GM12878 (cell line): ENCODE measurements around the gene KDM4C.

Experiments
- ATF2 ChIP-seq: IDR thresholded peaks from 2 replicates; pipeline ENCODE4 v1.6.1; 2012; ENCODE audit warnings: low read length, inconsistent platforms
- ESRRA ChIP-seq: IDR thresholded peaks from 2 replicates; pipeline ENCODE4 v1.6.1; 2012; ENCODE audit warnings: mild to moderate bottlenecking, low read length, improper control_type of control experiment
- FOS ChIP-seq: IDR thresholded peaks from 3 replicates; pipeline ENCODE4 v1.6.1; 2011; ENCODE audit warnings: borderline replicate concordance; ENCODE audit not compliant: insufficient read length; ENCODE audit errors: extremely low read depth
- IRF4 ChIP-seq: IDR thresholded peaks from 2 replicates; pipeline ENCODE4 v1.6.1; 2011; ENCODE audit warnings: low read depth, low read length
- MTA3 ChIP-seq: IDR thresholded peaks from 2 replicates; pipeline ENCODE4 v1.6.1; 2012; ENCODE audit warnings: low read length, inconsistent platforms, borderline replicate concordance
- POLR2A ChIP-seq: IDR thresholded peaks from 2 replicates; pipeline ENCODE4 v1.6.1; 2011; ENCODE audit warnings: low read depth, mild to moderate bottlenecking, low read length
- RAD21 ChIP-seq: IDR thresholded peaks from 2 replicates; pipeline ENCODE4 v1.6.1; 2011; ENCODE audit warnings: mild to moderate bottlenecking, low read depth, low read length, moderate library complexity; ENCODE audit not compliant: insufficient read depth
- SUZ12 ChIP-seq: fragments of 200-600 bp; sonication (generic); IDR thresholded peaks from one replicate; pipeline ENCODE4 v1.6.1; 2018; ENCODE audit warnings: antibody characterized with exemption, mild to moderate bottlenecking; ENCODE audit not compliant: unreplicated experiment
- TAF1 ChIP-seq: IDR thresholded peaks from 2 replicates; pipeline ENCODE4 v1.6.1; 2011; ENCODE audit warnings: mild to moderate bottlenecking, low read depth, low read length, borderline replicate concordance
- ZNF274 ChIP-seq: IDR thresholded peaks from one replicate; pipeline ENCODE4 v1.8.0; 2011; ENCODE audit not compliant: insufficient read length, insufficient read depth
- ZNF384 ChIP-seq: IDR thresholded peaks from 2 replicates; pipeline ENCODE4 v1.6.1; 2012; ENCODE audit warnings: low read depth, mild to moderate bottlenecking, low read length, improper control_type of control experiment, borderline replicate concordance
- TF ChIP-seq, protein P1 (sequence below), 3 experiments: IDR thresholded peaks in 2 of 3; conservative IDR thresholded peaks in 1 of 3; 2 replicates each; pipeline ENCODE4 v1.5.1; 2011; ENCODE audit warnings: low read depth in 3 of 3, low read length in 3 of 3, mild to moderate bottlenecking in 3 of 3, control low read depth in 2 of 3, moderate library complexity in 2 of 3, inconsistent platforms in 1 of 3, mixed read lengths in 1 of 3; ENCODE audit not compliant: control insufficient read depth in 2 of 3, insufficient read depth in 1 of 3; ENCODE audit errors: extremely low read depth in 1 of 3
- TF ChIP-seq, protein P2 (sequence below): IDR thresholded peaks from 2 replicates; pipeline ENCODE4 v1.6.1; 2012; ENCODE audit warnings: mild to moderate bottlenecking, low read depth, low read length

GRCh38 chr9:7042124-7042523 is 284.4 kb downstream of the KDM4C start:
- TF ChIP-seq FOS (no peak), MTA3 (no peak), ATF2 (no peak), RAD21 (no peak), IRF4 (no peak), ZNF274 (no peak), SUZ12 (no peak), ESRRA (no peak), POLR2A (no peak), TAF1 (no peak), ZNF384 (no peak)
- TF ChIP-seq, protein P1, sequence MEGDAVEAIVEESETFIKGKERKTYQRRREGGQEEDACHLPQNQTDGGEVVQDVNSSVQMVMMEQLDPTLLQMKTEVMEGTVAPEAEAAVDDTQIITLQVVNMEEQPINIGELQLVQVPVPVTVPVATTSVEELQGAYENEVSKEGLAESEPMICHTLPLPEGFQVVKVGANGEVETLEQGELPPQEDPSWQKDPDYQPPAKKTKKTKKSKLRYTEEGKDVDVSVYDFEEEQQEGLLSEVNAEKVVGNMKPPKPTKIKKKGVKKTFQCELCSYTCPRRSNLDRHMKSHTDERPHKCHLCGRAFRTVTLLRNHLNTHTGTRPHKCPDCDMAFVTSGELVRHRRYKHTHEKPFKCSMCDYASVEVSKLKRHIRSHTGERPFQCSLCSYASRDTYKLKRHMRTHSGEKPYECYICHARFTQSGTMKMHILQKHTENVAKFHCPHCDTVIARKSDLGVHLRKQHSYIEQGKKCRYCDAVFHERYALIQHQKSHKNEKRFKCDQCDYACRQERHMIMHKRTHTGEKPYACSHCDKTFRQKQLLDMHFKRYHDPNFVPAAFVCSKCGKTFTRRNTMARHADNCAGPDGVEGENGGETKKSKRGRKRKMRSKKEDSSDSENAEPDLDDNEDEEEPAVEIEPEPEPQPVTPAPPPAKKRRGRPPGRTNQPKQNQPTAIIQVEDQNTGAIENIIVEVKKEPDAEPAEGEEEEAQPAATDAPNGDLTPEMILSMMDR (IDR thresholded peaks at IDR 0.05 in 2 of 3, conservative IDR thresholded peaks at IDR 0.05 in 1 of 3; ENCODE audit: control insufficient read depth in 2 of 3, extremely low read depth in 1 of 3, insufficient read depth in 1 of 3, low read depth in 3 of 3, low read length in 3 of 3) = no peak
- TF ChIP-seq, protein P2, sequence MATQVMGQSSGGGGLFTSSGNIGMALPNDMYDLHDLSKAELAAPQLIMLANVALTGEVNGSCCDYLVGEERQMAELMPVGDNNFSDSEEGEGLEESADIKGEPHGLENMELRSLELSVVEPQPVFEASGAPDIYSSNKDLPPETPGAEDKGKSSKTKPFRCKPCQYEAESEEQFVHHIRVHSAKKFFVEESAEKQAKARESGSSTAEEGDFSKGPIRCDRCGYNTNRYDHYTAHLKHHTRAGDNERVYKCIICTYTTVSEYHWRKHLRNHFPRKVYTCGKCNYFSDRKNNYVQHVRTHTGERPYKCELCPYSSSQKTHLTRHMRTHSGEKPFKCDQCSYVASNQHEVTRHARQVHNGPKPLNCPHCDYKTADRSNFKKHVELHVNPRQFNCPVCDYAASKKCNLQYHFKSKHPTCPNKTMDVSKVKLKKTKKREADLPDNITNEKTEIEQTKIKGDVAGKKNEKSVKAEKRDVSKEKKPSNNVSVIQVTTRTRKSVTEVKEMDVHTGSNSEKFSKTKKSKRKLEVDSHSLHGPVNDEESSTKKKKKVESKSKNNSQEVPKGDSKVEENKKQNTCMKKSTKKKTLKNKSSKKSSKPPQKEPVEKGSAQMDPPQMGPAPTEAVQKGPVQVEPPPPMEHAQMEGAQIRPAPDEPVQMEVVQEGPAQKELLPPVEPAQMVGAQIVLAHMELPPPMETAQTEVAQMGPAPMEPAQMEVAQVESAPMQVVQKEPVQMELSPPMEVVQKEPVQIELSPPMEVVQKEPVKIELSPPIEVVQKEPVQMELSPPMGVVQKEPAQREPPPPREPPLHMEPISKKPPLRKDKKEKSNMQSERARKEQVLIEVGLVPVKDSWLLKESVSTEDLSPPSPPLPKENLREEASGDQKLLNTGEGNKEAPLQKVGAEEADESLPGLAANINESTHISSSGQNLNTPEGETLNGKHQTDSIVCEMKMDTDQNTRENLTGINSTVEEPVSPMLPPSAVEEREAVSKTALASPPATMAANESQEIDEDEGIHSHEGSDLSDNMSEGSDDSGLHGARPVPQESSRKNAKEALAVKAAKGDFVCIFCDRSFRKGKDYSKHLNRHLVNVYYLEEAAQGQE = no peak
